Measurements from ENCODE around the gene PLEKHA7.

DNA sequence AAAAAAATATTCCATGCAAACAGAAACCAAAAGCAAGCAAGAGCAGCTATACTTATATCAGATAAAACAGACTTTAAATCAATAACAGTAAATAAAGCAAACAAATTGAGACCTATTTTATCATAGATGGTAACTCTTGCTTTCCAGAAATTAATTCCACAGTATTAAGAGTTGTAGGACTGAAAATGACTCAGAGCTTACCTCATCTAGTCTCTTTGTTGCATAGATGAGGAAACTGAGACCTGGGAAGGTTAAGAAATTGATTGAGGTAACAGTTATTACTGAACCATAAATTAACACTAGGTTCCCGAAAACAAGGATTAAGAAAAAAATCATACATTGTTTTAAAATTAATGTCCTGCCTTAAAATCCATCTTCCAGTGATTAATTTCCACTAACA, 123.8 kb downstream of the PLEKHA7 start:
- TF ChIP-seq, protein P1, sequence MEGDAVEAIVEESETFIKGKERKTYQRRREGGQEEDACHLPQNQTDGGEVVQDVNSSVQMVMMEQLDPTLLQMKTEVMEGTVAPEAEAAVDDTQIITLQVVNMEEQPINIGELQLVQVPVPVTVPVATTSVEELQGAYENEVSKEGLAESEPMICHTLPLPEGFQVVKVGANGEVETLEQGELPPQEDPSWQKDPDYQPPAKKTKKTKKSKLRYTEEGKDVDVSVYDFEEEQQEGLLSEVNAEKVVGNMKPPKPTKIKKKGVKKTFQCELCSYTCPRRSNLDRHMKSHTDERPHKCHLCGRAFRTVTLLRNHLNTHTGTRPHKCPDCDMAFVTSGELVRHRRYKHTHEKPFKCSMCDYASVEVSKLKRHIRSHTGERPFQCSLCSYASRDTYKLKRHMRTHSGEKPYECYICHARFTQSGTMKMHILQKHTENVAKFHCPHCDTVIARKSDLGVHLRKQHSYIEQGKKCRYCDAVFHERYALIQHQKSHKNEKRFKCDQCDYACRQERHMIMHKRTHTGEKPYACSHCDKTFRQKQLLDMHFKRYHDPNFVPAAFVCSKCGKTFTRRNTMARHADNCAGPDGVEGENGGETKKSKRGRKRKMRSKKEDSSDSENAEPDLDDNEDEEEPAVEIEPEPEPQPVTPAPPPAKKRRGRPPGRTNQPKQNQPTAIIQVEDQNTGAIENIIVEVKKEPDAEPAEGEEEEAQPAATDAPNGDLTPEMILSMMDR (IDR thresholded peaks at IDR 0.05; ENCODE audit: control extremely low read depth in 1 of 3, insufficient read depth in 1 of 3, low read depth in 1 of 3, low read length in 3 of 3), result no peak
- TF ChIP-seq POLR2A (IDR thresholded peaks at IDR 0.05; ENCODE audit: control extremely low read depth in 1 of 2, low read depth in 2 of 2, low read length in 2 of 2) (no peak), JUND (IDR thresholded peaks at IDR 0.05; ENCODE audit: low read length) (no peak), NRF1 (IDR thresholded peaks at IDR 0.05; ENCODE audit: low read depth, low read length) (no peak)
